Panc1 (cell line): ENCODE measurements around the gene GGT1.
"Not testable (repeated sequence)": the region's sequence is repeated elsewhere in the genome, so short reads cannot be mapped to it uniquely, and the experiment has no call there.

Source experiments
- TCF7L2 ChIP-seq: IDR thresholded peaks from 2 replicates; pipeline ENCODE4 v1.6.1; 2011; ENCODE audit warnings: mild to moderate bottlenecking, low read depth, low read length, inconsistent platforms
- TF ChIP-seq, protein P1 (sequence below): fragments of 450-650 bp; IDR thresholded peaks from 2 replicates; pipeline ENCODE4 v1.5.1; 2017; ENCODE audit warnings: mild to moderate bottlenecking

DNA sequence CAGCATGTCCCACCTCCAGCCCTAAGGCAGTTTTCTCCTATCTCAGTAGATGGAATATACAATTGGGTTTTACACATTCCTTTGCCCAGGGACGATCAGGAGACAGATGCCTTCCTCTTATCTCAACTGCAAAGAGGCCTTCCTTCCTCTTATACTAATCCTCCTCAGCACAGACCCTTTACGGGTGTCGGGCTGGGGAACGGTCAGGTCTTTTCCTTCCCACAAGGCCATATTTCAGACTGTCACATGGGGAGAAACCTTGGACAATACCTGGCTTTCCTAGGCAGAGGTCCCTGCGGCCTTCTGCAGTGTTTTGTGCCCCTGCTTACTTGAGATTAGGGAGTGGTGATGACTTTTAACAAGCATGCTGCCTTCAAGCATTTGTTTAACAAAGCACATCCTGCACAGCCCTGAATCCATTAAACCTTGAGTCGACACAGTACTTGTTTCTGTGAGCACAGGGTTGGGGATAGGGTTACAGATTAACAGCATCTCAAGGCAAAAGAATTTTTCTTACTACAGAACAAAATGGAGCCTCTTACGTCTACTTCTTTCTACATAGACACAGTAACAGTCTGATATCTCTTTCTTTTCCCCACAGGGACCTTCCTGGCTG lies 27.9 kb downstream of the GGT1 start:
- not testable (repeated sequence) for TF ChIP-seq TCF7L2
- TF ChIP-seq, protein P1, sequence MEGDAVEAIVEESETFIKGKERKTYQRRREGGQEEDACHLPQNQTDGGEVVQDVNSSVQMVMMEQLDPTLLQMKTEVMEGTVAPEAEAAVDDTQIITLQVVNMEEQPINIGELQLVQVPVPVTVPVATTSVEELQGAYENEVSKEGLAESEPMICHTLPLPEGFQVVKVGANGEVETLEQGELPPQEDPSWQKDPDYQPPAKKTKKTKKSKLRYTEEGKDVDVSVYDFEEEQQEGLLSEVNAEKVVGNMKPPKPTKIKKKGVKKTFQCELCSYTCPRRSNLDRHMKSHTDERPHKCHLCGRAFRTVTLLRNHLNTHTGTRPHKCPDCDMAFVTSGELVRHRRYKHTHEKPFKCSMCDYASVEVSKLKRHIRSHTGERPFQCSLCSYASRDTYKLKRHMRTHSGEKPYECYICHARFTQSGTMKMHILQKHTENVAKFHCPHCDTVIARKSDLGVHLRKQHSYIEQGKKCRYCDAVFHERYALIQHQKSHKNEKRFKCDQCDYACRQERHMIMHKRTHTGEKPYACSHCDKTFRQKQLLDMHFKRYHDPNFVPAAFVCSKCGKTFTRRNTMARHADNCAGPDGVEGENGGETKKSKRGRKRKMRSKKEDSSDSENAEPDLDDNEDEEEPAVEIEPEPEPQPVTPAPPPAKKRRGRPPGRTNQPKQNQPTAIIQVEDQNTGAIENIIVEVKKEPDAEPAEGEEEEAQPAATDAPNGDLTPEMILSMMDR: not testable (repeated sequence)
